Ovary (tissue), 9 donors: Measurements from ENCODE around the gene MYO5C. TPM values are rescaled to one million over a fixed set of nuclear protein-coding genes. Genes with fewer than 3 reads are reported as not detected.

Experiments used
- DNase-seq, 5 donors: peaks; one replicate each; pipeline ENCODE4 v3.0.0-alpha.2; 2019 to 2020
- H3K27ac ChIP-seq, 2 donors: fragments of 200-600 bp; one replicate each; pipeline versions ENCODE4 v1.5.1 to v1.8.0; 2019 to 2022
- H3K27me3 ChIP-seq: fragments of 200-600 bp; one replicate; pipeline ENCODE4 v1.8.0; 2022
- H3K36me3 ChIP-seq: fragments of 200-600 bp; sonication (generic); one replicate; pipeline ENCODE4 v1.5.1; 2019
- H3K4me1 ChIP-seq: one replicate; pipeline ENCODE4 v1.8.1; 2013; ENCODE audit warnings: mild to moderate bottlenecking, moderate library complexity; ENCODE audit not compliant: insufficient read depth
- H3K4me3 ChIP-seq: fragments of 200-600 bp; sonication (generic); one replicate; pipeline ENCODE4 v1.5.1; 2017
- H3K9me3 ChIP-seq, 2 donors: fragments of 200-600 bp in 1 of 2; sonication (generic) in 1 of 2; one replicate each; pipeline versions ENCODE4 v1.5.1 to v1.8.1; 2013 to 2019; ENCODE audit warnings: mild to moderate bottlenecking in 1 of 2, moderate library complexity in 1 of 2
- CTCF ChIP-seq, 3 donors: fragments of 450-650 bp in 2 of 3; fragments of 200-600 bp in 1 of 3; IDR thresholded peaks; one replicate each; pipeline versions ENCODE4 v1.5.1 to v1.8.0; 2016 to 2022; ENCODE audit warnings: antibody characterized with exemption in 3 of 3, mild to moderate bottlenecking in 1 of 3
- EP300 ChIP-seq: sonication (generic); formaldehyde crosslinking; IDR thresholded peaks from one replicate; pipeline ENCODE4 v1.6.1; 2017; ENCODE audit warnings: antibody characterized with exemption
- POLR2A ChIP-seq: fragments of 450-650 bp; IDR thresholded peaks from one replicate; pipeline ENCODE4 v1.6.1; 2017; ENCODE audit warnings: antibody characterized with exemption, mild to moderate bottlenecking, moderate library complexity
- WGBS, 3 donors: extraction: QIAGEN DNeasy Blood & Tissue Kit in 1 of 3; methylation state at CpG; one replicate each; pipeline versions ENCODE4 v1.1.5 to v1.1.7; 2013 to 2017; 5-methylcytosine and 5-hydroxymethylcytosine counted together
- intact Hi-C, 4 donors: fragments of 100-400 bp; cut with DNase I; formaldehyde crosslinking; loops; one replicate each; pipeline versions ENCODE4 v1.11.0 to v1.15.1; 2022 to 2023
- polyA plus RNA-seq, 2 donors: library from polyadenylated mRNA; stranded (reverse); fragments of 200-250 nt in 1 of 2; fragments of 350-450 nt in 1 of 2; fragmentation: Illumina TruSeq in 1 of 2; extraction: RNeasy Lipid Tissue Mini Kit (QIAGEN cat#74804) in 1 of 2; gene quantifications; one replicate each; pipeline ENCODE4 v1.2.3, GENCODE V29; 2013 to 2014
- total RNA-seq, 7 donors: library from RNA; depleted of rRNA in 2 of 7; stranded (reverse); fragments of >200 nt in 2 of 7; fragmentation: NEBNext Ultra II Directional in 3 of 7; extraction: Animal tissue kit (Norgen Biotek cat#: 25700) in 3 of 7; gene quantifications; one replicate each; pipeline versions ENCODE4 v1.1.0 to v1.2.4, GENCODE V29; 2016 to 2023
- donor health status: DM: no; HTN: no; CAD: no; lungs with moderate emphysema.
- donor health status: DM: no; HTN: no; CAD: no.
- donor health status: Bipolar disorder and iron deficiency.
- donor health status: DM: yes; HTN: yes; CAD: no.
- donor health status: DM: no; HTN: no; CAD: no.
- donor health status: DM: yes; HTN: yes; CAD: no.

Gene MYO5C
- total and polyA plus RNA-seq, 9 donors: 1.1 to 23.6 (median 7.1) TPM

GRCh38 chr15:52261026-52261425 is 34.6 kb downstream of the MYO5C start:
- no peaks in the 10 kb centered on the region for H3K4me1 ChIP-seq
- no peaks in the 10 kb centered on the region for H3K36me3 ChIP-seq
- WGBS, 3 donors: 90% methylated on average over 10 of the region's 10 CpGs
- H3K27me3 ChIP-seq: no peaks in the 10 kb centered on the region
- intact Hi-C loops: no loop called here
- H3K4me3 ChIP-seq: no peak overlapping the region
- H3K9me3 ChIP-seq: no peaks in the 10 kb centered on the region
- no peak overlapping the region for H3K27ac ChIP-seq
- DNase-seq: no peak
- TF ChIP-seq CTCF (IDR thresholded peaks at IDR 0.05): no peak
- no peak for TF ChIP-seq EP300
- no peak for TF ChIP-seq POLR2A

- no peak for DNase-seq
- no peaks in the 10 kb centered on the region for H3K27me3 ChIP-seq
- H3K4me3 ChIP-seq: no peak overlapping the region
- intact Hi-C loops: loop anchor here in 3 of 4 donors (5.0 kb wide), 2 partner anchors 473 to 478 kb away; no protein-coding TSS in a partner anchor
- no peaks in the 10 kb centered on the region for H3K9me3 ChIP-seq
- TF ChIP-seq EP300 (no peak), POLR2A (no peak), CTCF (IDR thresholded peaks at IDR 0.05) (no peak)
- H3K36me3 ChIP-seq: no peaks in the 10 kb centered on the region
- no peak overlapping the region for H3K27ac ChIP-seq
- no peaks in the 10 kb centered on the region for H3K4me1 ChIP-seq
- 76 to 92% (median 85%) methylated on average over 4 of the region's 4 CpGs for WGBS, 3 donors
Observed at GRCh38 chr15:52259503-52259902, 36.1 kb downstream of the MYO5C start.

GRCh38 chr15:52258461-52258860 is 37.1 kb downstream of the MYO5C start:
- WGBS, 3 donors: 82 to 92% (median 89%) methylated on average over 5 of the region's 5 CpGs

GRCh38 chr15:52257734-52258062 is 37.9 kb downstream of the MYO5C start:
- Histone ChIP-seq H3K36me3 (no peaks in the 10 kb centered on the region), H3K4me3 (no peak overlapping the region), H3K27ac (no peak overlapping the region), H3K9me3 (no peaks in the 10 kb centered on the region), H3K27me3 (no peaks in the 10 kb centered on the region), H3K4me1 (no peaks in the 10 kb centered on the region)
- no peak for TF ChIP-seq POLR2A
- TF ChIP-seq EP300: no peak
- TF ChIP-seq CTCF (IDR thresholded peaks at IDR 0.05): no peak
- no peak for DNase-seq
- intact Hi-C loops: loop anchor here (2.0 to 5.0 kb wide), 3 partner anchors 475 to 480 kb away; no protein-coding TSS in a partner anchor
- WGBS, 3 donors: 62 to 72% (median 66%) methylated on average over 5 of the region's 5 CpGs

More at GRCh38 chr15:52258461-52258860, 37.1 kb downstream of the MYO5C start:
- no peaks in the 10 kb centered on the region for H3K27me3 ChIP-seq
- TF ChIP-seq EP300 (no peak), CTCF (IDR thresholded peaks at IDR 0.05) (no peak), POLR2A (no peak)
- no peaks in the 10 kb centered on the region for H3K4me1 ChIP-seq
- no peaks in the 10 kb centered on the region for H3K9me3 ChIP-seq
- intact Hi-C loops: loop anchor here in 3 of 4 donors (5.0 kb wide), 2 partner anchors 474 to 479 kb away; no protein-coding TSS in a partner anchor
- H3K27ac ChIP-seq: no peak overlapping the region
- DNase-seq: no peak
- no peaks in the 10 kb centered on the region for H3K36me3 ChIP-seq
- no peak overlapping the region for H3K4me3 ChIP-seq
